Mucosa of gallbladder (tissue), 1 donor: ENCODE results near the gene DNAH17. TPM values are rescaled to one million over a fixed set of nuclear protein-coding genes. Genes with fewer than 3 reads are reported as not detected.

ENCODE experiments used
- DNase-seq: peaks from one replicate; pipeline ENCODE4 v3.0.0-alpha.2; 2020; ENCODE audit warnings: low spot score
- total RNA-seq: library from RNA; stranded (reverse); gene quantifications from one replicate; pipeline ENCODE4 v1.2.1, GENCODE V29; 2021
- donor health status: DM: no; HTN: no; CAD: no.

Gene DNAH17
- total RNA-seq, 1 donor from 2014 or later = not detected

GRCh38 chr17:78393575-78393974 lies 183.6 kb downstream of the DNAH17 start:
- no peak for DNase-seq

- DNase-seq = no peak
Measured at GRCh38 chr17:78392295-78392694, 184.9 kb downstream of the DNAH17 start.

GRCh38 chr17:78391843-78392242 lies 185.4 kb downstream of the DNAH17 start:
- DNase-seq = no peak

- DNase-seq = no peak
Measured at GRCh38 chr17:78391051-78391431, 186.2 kb downstream of the DNAH17 start.

GRCh38 chr17:78390241-78391050 lies 186.8 kb downstream of the DNAH17 start:
- no peak for DNase-seq

GRCh38 chr17:78387977-78388941 lies 188.9 kb downstream of the DNAH17 start:
- no peak for DNase-seq

- DNase-seq = no peak
Measured at GRCh38 chr17:78384479-78385175, 192.6 kb downstream of the DNAH17 start.

GRCh38 chr17:78383725-78384471 lies 193.3 kb downstream of the DNAH17 start:
- DNase-seq = peak; percentile 63

GRCh38 chr17:78381601-78382232 lies 195.5 kb downstream of the DNAH17 start:
- DNase-seq = no peak

GRCh38 chr17:78380370-78380769 lies 196.8 kb downstream of the DNAH17 start:
- DNase-seq = no peak

GRCh38 chr17:78379131-78379491 lies 198.1 kb downstream of the DNAH17 start:
- DNase-seq = no peak

GRCh38 chr17:78378225-78379130 lies 198.7 kb downstream of the DNAH17 start, which contains the start of gene PGS1:
TSS of gene PGS1 (plus strand) at chr17:78378649. CDS start at chr17:78378666, 17 bp downstream.
- DNase-seq = peak; percentile 79

- no peak for DNase-seq
Measured at GRCh38 chr17:78377858-78378224, 199.4 kb downstream of the DNAH17 start.

GRCh38 chr17:78376161-78376560 lies 201.0 kb downstream of the DNAH17 start:
- DNase-seq = no peak

- no peak for DNase-seq
Measured at GRCh38 chr17:78375401-78376151, 201.6 kb downstream of the DNAH17 start.

- no peak for DNase-seq
Measured at GRCh38 chr17:78374631-78375274, 202.4 kb downstream of the DNAH17 start.

- no peak for DNase-seq
Measured at GRCh38 chr17:78374189-78374588, 203.0 kb downstream of the DNAH17 start.
